Neuronal stem cell (in vitro differentiated cells): ENCODE data around the gene RGS7BP. TPM values are rescaled to one million over a fixed set of nuclear protein-coding genes. Genes with fewer than 3 reads are reported as not detected.

Source experiments
- small RNA-seq: library from polyadenylated mRNA; stranded (forward); fragments of <200 nt; extraction: miRNeasy Mini kit (QIAGEN cat#:217004); gene quantifications from one replicate; pipeline ENCODE3, GENCODE V24; 2013; ENCODE audit not compliant: insufficient read depth

The RGS7BP gene

Small RNA genes lying within 50 kb of the gene (small RNA-seq; reads per million reads assigned to genes)
- not detected for gene RN7SL169P
- gene RNU6-294P, result not detected
